ENCODE data around the gene TMEM217. TPM values are rescaled to one million over a fixed set of nuclear protein-coding genes. Genes with fewer than 3 reads are reported as not detected.

Gene TMEM217
- total and polyA plus RNA-seq, 7 donors: 0.55 to 5.3 (median 0.80) TPM; not detected in 1

- peak overlapping the region in 1 of 4 donors; percentile 48 for H3K27ac ChIP-seq
- 54 to 67% methylated on average over 6 of the region's 6 CpGs for WGBS, 2 donors
- peak overlapping the region; percentile 37 to 65 (median 55) for H3K4me3 ChIP-seq
These were observed 36.3 kb downstream of the TMEM217 start for GRCh38 chr6:37221585-37222124.

GRCh38 chr6:37218511-37218910 is 39.4 kb downstream of the TMEM217 start:
- no peaks in the 10 kb centered on the region for H3K27me3 ChIP-seq
- intact Hi-C loops (cut with DNase I): no loop called here
- H3K4me3 ChIP-seq: no peak overlapping the region
- peaks cover 0 to 13% (median 9%) of the 10 kb centered on the region in 4 donors for H3K4me1 ChIP-seq
- WGBS, 2 donors: 79 to 87% methylated on average over 8 of the region's 8 CpGs
- H3K9me3 ChIP-seq: no peaks in the 10 kb centered on the region
- no peak overlapping the region for H3K27ac ChIP-seq
- no peak for TF ChIP-seq POLR2AphosphoS5 (IDR thresholded peaks at IDR 0.05)
- no peak for DNase-seq
- H3K36me3 ChIP-seq: no peaks in the 10 kb centered on the region

More at GRCh38 chr6:37221585-37222124, 36.3 kb downstream of the TMEM217 start:
- Histone ChIP-seq H3K4me1 (peaks cover 0 to 13% (median 9%) of the 10 kb centered on the region in 4 donors), H3K9me3 (no peaks in the 10 kb centered on the region), H3K27me3 (no peaks in the 10 kb centered on the region), H3K36me3 (no peaks in the 10 kb centered on the region)
- TF ChIP-seq EP300 (IDR thresholded peaks at IDR 0.05) (no peak), POLR2AphosphoS5 (IDR thresholded peaks at IDR 0.05) (no peak), POLR2A (IDR thresholded peaks at IDR 0.05) (no peak), CTCF (IDR thresholded peaks at IDR 0.05) (no peak)
- DNase-seq: no peak
- intact Hi-C loops (cut with DNase I): no loop called here

GRCh38 chr6:37218061-37218460 is 39.9 kb downstream of the TMEM217 start:
- DNase-seq: no peak
- Histone ChIP-seq H3K27me3 (no peaks in the 10 kb centered on the region), H3K9me3 (no peaks in the 10 kb centered on the region), H3K4me1 (peaks cover 0 to 13% (median 9%) of the 10 kb centered on the region in 4 donors), H3K36me3 (no peaks in the 10 kb centered on the region), H3K27ac (no peak overlapping the region), H3K4me3 (no peak overlapping the region)
- TF ChIP-seq EP300 (IDR thresholded peaks at IDR 0.05) (no peak), CTCF (IDR thresholded peaks at IDR 0.05) (no peak), POLR2A (IDR thresholded peaks at IDR 0.05) (no peak)
- intact Hi-C loops (cut with DNase I): no loop called here
- WGBS, 2 donors: 86 to 93% methylated on average over 6 of the region's 6 CpGs

- Histone ChIP-seq H3K27me3 (no peaks in the 10 kb centered on the region), H3K36me3 (no peaks in the 10 kb centered on the region), H3K4me1 (peaks cover 0 to 4% (median 0%) of the 10 kb centered on the region in 4 donors), H3K4me3 (no peak overlapping the region), H3K9me3 (no peaks in the 10 kb centered on the region), H3K27ac (no peak overlapping the region)
- intact Hi-C loops (cut with DNase I): loop anchor here (2.0 kb wide), 1 partner anchor 161 kb away; no protein-coding TSS in a partner anchor
- DNase-seq: no peak
- TF ChIP-seq EP300 (IDR thresholded peaks at IDR 0.05): no peak
- no peak for TF ChIP-seq POLR2AphosphoS5 (IDR thresholded peaks at IDR 0.05)
- no peak for TF ChIP-seq POLR2A (IDR thresholded peaks at IDR 0.05)
- 89 to 91% methylated on average over 9 of the region's 9 CpGs for WGBS, 2 donors
These were observed 45.7 kb downstream of the TMEM217 start for GRCh38 chr6:37212268-37212667.

- peaks cover 0 to 4% (median 0%) of the 10 kb centered on the region in 4 donors for H3K4me1 ChIP-seq
- no peaks in the 10 kb centered on the region for H3K27me3 ChIP-seq
- TF ChIP-seq POLR2A (IDR thresholded peaks at IDR 0.05): no peak
- TF ChIP-seq EP300 (IDR thresholded peaks at IDR 0.05): no peak
- peak; percentile 89 to 98 (median 96) for TF ChIP-seq CTCF (IDR thresholded peaks at IDR 0.05)
- peak in 1 of 4 donors; percentile 30 for TF ChIP-seq POLR2AphosphoS5 (IDR thresholded peaks at IDR 0.05)
- DNase-seq: peak; percentile 85
- H3K9me3 ChIP-seq: no peaks in the 10 kb centered on the region
- H3K36me3 ChIP-seq: no peaks in the 10 kb centered on the region
- intact Hi-C loops (cut with DNase I): loop anchor here (1.0 to 2.0 kb wide), 3 partner anchors 38 to 325 kb away; partner anchors contain the start of gene C6orf89
- 62 to 65% methylated on average over 7 of the region's 7 CpGs for whole genome bisulfite sequencing, 2 donors
- H3K4me3 ChIP-seq: no peak overlapping the region
- no peak overlapping the region for H3K27ac ChIP-seq
These were observed 47.5 kb downstream of the TMEM217 start for GRCh38 chr6:37210313-37210968.
